HCT116 (cell line): ENCODE measurements around the gene ZFHX2. TPM values are rescaled to one million over a fixed set of nuclear protein-coding genes. Genes with fewer than 3 reads are reported as not detected.

ENCODE experiments used
- ATAC-seq: fragments of 200-7000 bp; cut with Tn5 transposase; 2 replicates; pipeline ENCODE4 v1.9.1; 2020; ENCODE audit warnings: mild to moderate bottlenecking, moderate library complexity
- BruUV-seq: library from RNA; stranded (reverse); fragments of 400-500 nt; replicated peaks from 2 replicates; lab custom pipeline; 2021; lab: Mats Ljungman, UMichigan
- CTCF ChIA-PET: fragments of 300-600 bp; sonication (Branson Sonifier 250); formaldehyde crosslinking; loops from one replicate; lab custom pipeline; 2021; ENCODE audit warnings: antibody characterized with exemption; lab: Charles Lee
- POLR2A ChIA-PET: fragments of 300-600, 350-600 bp; sonication (Branson Sonifier 250); formaldehyde crosslinking; loops from one replicate; lab custom pipeline; 2021; ENCODE audit warnings: antibody characterized with exemption; lab: Charles Lee
- RAD21 ChIA-PET, 2 experiments: fragments of 300-600 bp; sonication (Branson Sonifier 250); formaldehyde crosslinking; loops; one replicate each; lab custom pipeline; 2023; ENCODE audit warnings: low total read pairs in 2 of 2; ENCODE audit not compliant: uncharacterized antibody in 2 of 2, unreplicated experiment in 2 of 2, low non-redundant PET in 1 of 2; lab: Charles Lee
- DNase-seq: peaks from one replicate; pipeline ENCODE4 v3.0.0-alpha.2; 2010; ENCODE audit warnings: low read depth, low spot score
- H2AFZ ChIP-seq: fragments of 200-600 bp; shearing (Covaris generic), sonication (generic); 2 replicates; pipeline ENCODE4 v1.6.1; 2017; ENCODE audit warnings: low read depth, mixed run types, mixed read lengths, antibody characterized with exemption, low read length; ENCODE audit not compliant: poor library complexity, severe bottlenecking
- H3K27ac ChIP-seq: 2 replicates; pipeline ENCODE4 v1.5.1; 2012; ENCODE audit warnings: low read depth, low read length
- H3K27me3 ChIP-seq: fragments of 200-600 bp; sonication (generic); 2 replicates; pipeline ENCODE4 v1.6.1; 2016; ENCODE audit warnings: mixed run types, low read length, mixed read lengths; ENCODE audit not compliant: insufficient read depth
- H3K36me3 ChIP-seq, 2 experiments: fragments of 200-500 bp in 1 of 2; fragments of 200-600 bp in 1 of 2; sonication (Bioruptor generic) in 1 of 2; sonication (generic) in 1 of 2; 2 replicates each; pipeline versions ENCODE4 v1.5.1 to v1.6.1; 2014 to 2016; ENCODE audit warnings: low read length in 2 of 2, inconsistent platforms in 1 of 2, mixed read lengths in 1 of 2, mixed run types in 1 of 2; ENCODE audit not compliant: insufficient read depth in 2 of 2, control insufficient read depth in 1 of 2
- H3K4me1 ChIP-seq, 2 experiments: fragments of 200-600 bp in 1 of 2; sonication (generic) in 1 of 2; 2 replicates each; pipeline versions ENCODE4 v1.5.1 to v1.6.1; 2012 to 2017; ENCODE audit warnings: low read length in 2 of 2, inconsistent platforms in 1 of 2, mild to moderate bottlenecking in 1 of 2, mixed read lengths in 1 of 2, mixed run types in 1 of 2, moderate library complexity in 1 of 2; ENCODE audit not compliant: insufficient read depth in 2 of 2, control insufficient read depth in 1 of 2
- H3K4me2 ChIP-seq: fragments of 200-600 bp; sonication (generic); 2 replicates; pipeline ENCODE4 v1.6.1; 2017; ENCODE audit warnings: mixed run types, low read length, mixed read lengths
- H3K4me3 ChIP-seq, 2 experiments: fragments of 200-600 bp in 1 of 2; sonication (generic) in 1 of 2; replicated peaks in 1 of 2; 2 replicates each; pipeline ENCODE4 v1.5.1; 2011 to 2016; ENCODE audit warnings: low read length in 2 of 2, control low read depth in 1 of 2, low read depth in 1 of 2, mild to moderate bottlenecking in 1 of 2, mixed read lengths in 1 of 2, mixed run types in 1 of 2
- H3K79me2 ChIP-seq: fragments of 200-600 bp; sonication (generic); 2 replicates; pipeline ENCODE4 v1.6.1; 2017; ENCODE audit warnings: mild to moderate bottlenecking, mixed run types, low read length, moderate library complexity, mixed read lengths; ENCODE audit not compliant: insufficient read depth
- H3K9ac ChIP-seq: fragments of 200-600 bp; sonication (generic); 2 replicates; pipeline ENCODE4 v1.6.1; 2016; ENCODE audit warnings: low read length, mixed read lengths
- H3K9me2 ChIP-seq: fragments of 200-600 bp; sonication (generic), shearing (Covaris generic); 2 replicates; pipeline ENCODE4 v1.6.1; 2017; ENCODE audit warnings: mixed run types, mild to moderate bottlenecking, moderate library complexity; ENCODE audit not compliant: insufficient read depth
- H3K9me3 ChIP-seq, 2 experiments: fragments of 200-500 bp in 1 of 2; fragments of 200-600 bp in 1 of 2; sonication (Bioruptor generic) in 1 of 2; sonication (generic) in 1 of 2; 2 replicates each; pipeline ENCODE4 v1.6.1; 2014 to 2017; ENCODE audit warnings: low read length in 2 of 2, mixed read lengths in 2 of 2, inconsistent platforms in 1 of 2, low read depth in 1 of 2, mild to moderate bottlenecking in 1 of 2, mixed run types in 1 of 2, moderate library complexity in 1 of 2; ENCODE audit not compliant: control insufficient read depth in 1 of 2, insufficient read depth in 1 of 2
- H4K20me1 ChIP-seq: fragments of 200-600 bp; sonication (generic), shearing (Covaris generic); 2 replicates; pipeline ENCODE4 v1.6.1; 2017; ENCODE audit warnings: mixed run types, mild to moderate bottlenecking, moderate library complexity; ENCODE audit not compliant: insufficient read depth
- EZH2 ChIP-seq: fragments of 200-600 bp; sonication (generic); IDR thresholded peaks from 2 replicates; pipeline ENCODE4 v1.6.1; 2017; ENCODE audit warnings: antibody characterized with exemption, mixed run types
- POLR2AphosphoS5 ChIP-seq: IDR thresholded peaks from 2 replicates; pipeline ENCODE4 v1.6.1; 2011; ENCODE audit warnings: mild to moderate bottlenecking, low read depth, low read length, moderate library complexity
- SIN3A ChIP-seq: IDR thresholded peaks from 2 replicates; pipeline ENCODE4 v1.6.1; 2012; ENCODE audit warnings: low read depth
- SRF ChIP-seq: IDR thresholded peaks from 2 replicates; pipeline ENCODE4 v1.6.1; 2012; ENCODE audit warnings: low read depth
- TCF7L2 ChIP-seq: IDR thresholded peaks from 2 replicates; pipeline ENCODE4 v1.7.0; 2011; ENCODE audit warnings: borderline replicate concordance, inconsistent platforms; ENCODE audit not compliant: insufficient read depth, insufficient read length; ENCODE audit errors: extremely low read depth
- intact Hi-C: fragments of 100-400 bp; cut with micrococcal nuclease; formaldehyde crosslinking; loops from 2 replicates; pipeline ENCODE4 v1.10.0; 2022
- total RNA-seq: library from RNA; stranded (reverse); gene quantifications from one replicate; pipeline ENCODE4 v1.2.1, GENCODE V29; 2021; ENCODE audit not compliant: unreplicated experiment

ZFHX2 gene
- total RNA-seq, 1 experiment from 2014 or later: 3.6 TPM

DNA sequence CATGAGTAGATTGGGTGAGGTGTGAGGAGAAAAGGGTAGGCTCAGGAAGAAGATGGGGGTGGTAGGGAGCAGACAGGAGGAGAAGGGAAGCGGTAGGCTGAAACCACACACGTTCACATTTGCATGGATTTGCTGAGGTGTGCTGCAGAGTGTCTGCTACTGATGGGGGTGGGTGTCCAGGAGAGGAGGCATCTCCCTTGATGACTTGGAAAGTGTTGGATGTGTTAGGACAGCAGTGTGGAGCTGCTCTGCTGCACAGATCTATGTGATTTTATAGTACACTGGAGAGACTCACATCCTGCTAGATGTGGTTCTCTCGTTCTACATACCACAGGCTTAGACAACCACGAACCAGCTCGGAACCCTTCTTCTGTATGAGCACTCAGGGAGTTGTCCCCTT lies 9.3 kb downstream of the ZFHX2 start:
- RAD21 ChIA-PET: no interaction called here
- POLR2A ChIA-PET: interaction anchor here (1.2 kb wide), 1 partner anchor 13 kb away, joined by 3 read pairs; the partner anchor contains the start of gene THTPA

DNA sequence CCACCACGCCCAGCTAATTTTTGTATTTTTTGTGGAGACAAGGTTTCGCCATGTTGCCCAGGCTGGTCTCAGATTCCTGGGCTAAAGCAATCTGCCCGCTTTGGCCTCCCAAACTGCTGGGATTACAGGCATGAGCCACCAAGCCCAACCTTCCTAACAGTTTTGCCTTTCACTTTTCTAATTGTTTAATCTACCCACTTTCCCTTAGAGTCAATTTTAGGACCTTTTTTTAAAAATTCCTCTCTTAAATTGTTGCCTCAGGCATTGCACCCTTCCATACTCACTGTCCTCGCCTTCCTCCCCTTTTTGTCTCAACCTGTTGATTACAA lies 11.5 kb downstream of the ZFHX2 start:
- ChIA-PET RAD21 (no interaction called here), CTCF (interaction anchor here (2.2 kb wide), 1 partner anchor 62 kb away, joined by 5 read pairs; no protein-coding TSS in a partner anchor), POLR2A (no interaction called here)
- no peak for TF ChIP-seq SRF
- no peak for TF ChIP-seq EZH2
- TF ChIP-seq SIN3A: no peak
- no peaks in the 10 kb centered on the region for H3K9me2 ChIP-seq
- no peak overlapping the region for H3K4me3 ChIP-seq
- H4K20me1 ChIP-seq: no peaks in the 10 kb centered on the region
- DNase-seq (no peak), ATAC-seq (no peak)
- H3K27ac ChIP-seq: no peak overlapping the region
- H3K9ac ChIP-seq: no peak overlapping the region
- H3K79me2 ChIP-seq: no peaks in the 10 kb centered on the region
- no peak overlapping the region for H2AFZ ChIP-seq
- intact Hi-C loops: loop anchor here (5.0 kb wide), 1 partner anchor 63 kb away; no protein-coding TSS in a partner anchor
- H3K9me3 ChIP-seq: no peaks in the 10 kb centered on the region
- H3K4me2 ChIP-seq: no peak overlapping the region
- no TSS peak for BruUV-seq
- peaks cover 0 to 9% of the 10 kb centered on the region in 2 experiments; a peak in 2 of 4 replicates for H3K4me1 ChIP-seq
- no peaks in the 10 kb centered on the region for H3K27me3 ChIP-seq
- no peaks in the 10 kb centered on the region for H3K36me3 ChIP-seq

More for the DNA sequence above, 9.3 kb downstream of the ZFHX2 start:
- no peak overlapping the region for H3K27ac ChIP-seq
- H3K9me3 ChIP-seq: no peaks in the 10 kb centered on the region
- no peaks in the 10 kb centered on the region for H3K36me3 ChIP-seq
- H3K9me2 ChIP-seq: no peaks in the 10 kb centered on the region
- TF ChIP-seq POLR2AphosphoS5 (no peak), SIN3A (no peak), TCF7L2 (no peak)
- TF ChIP-seq, all 23 proteins: peak for 0
- no peak overlapping the region for H3K4me3 ChIP-seq
- H2AFZ ChIP-seq: no peak overlapping the region
- ATAC-seq: no peak
- H3K27me3 ChIP-seq: no peaks in the 10 kb centered on the region
- H3K79me2 ChIP-seq: no peaks in the 10 kb centered on the region
- H3K9ac ChIP-seq: no peak overlapping the region
- no TSS peak for BruUV-seq
- DNase-seq: no peak
- no peaks in the 10 kb centered on the region for H4K20me1 ChIP-seq
- intact Hi-C loops: loop anchor here (5.0 kb wide), 1 partner anchor 65 kb away; no protein-coding TSS in a partner anchor
- CTCF ChIA-PET: no interaction called here
- H3K4me1 ChIP-seq: peaks cover 0 to 9% of the 10 kb centered on the region in 2 experiments; a peak in 2 of 4 replicates
- H3K4me2 ChIP-seq: no peak overlapping the region
